Measurements from ENCODE around the gene SNAI1. TPM values are rescaled to one million over a fixed set of nuclear protein-coding genes. Genes with fewer than 3 reads are reported as not detected.

The SNAI1 gene
- total and polyA plus RNA-seq, 12 donors = 0.28 to 13.2 (median 8.4) TPM

DNA sequence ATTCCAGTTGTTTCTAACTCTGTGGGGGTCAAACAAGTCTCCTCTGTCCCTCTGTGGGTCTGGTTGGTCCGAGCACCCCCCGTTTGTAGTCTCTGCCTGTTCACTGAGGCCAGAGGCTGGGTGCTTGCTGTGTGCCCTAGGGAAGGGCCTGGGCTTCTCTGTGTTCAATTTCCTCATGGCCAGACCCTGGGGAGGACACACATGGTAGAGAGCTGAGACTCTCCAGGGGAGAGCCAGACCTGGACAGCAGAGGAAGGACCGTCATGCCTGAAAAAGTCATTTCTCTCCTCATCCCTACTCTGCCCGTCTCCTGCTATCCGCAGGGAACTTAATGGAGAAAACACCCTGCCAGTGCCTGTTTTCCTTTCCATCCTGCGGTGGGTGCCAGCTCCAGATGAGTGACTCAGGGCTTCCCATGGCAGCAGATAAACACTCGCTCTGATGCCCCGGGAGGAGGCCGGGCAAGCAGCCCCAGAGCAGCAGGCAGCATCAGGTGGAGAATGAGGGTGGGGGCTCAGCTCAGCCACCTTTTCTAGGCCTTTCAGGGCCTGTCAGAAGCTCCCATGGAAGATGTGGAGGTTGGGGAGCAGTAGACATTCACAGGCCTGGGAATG, 51.9 kb downstream of the SNAI1 start:
- Histone ChIP-seq H3K9me3 (replicated peaks in 1 of 3) (no peaks in the 10 kb centered on the region), H3K4me3 (no peak overlapping the region), H3K36me3 (replicated peaks in 1 of 2) (no peaks in the 10 kb centered on the region), H3K27me3 (no peaks in the 10 kb centered on the region), H3K27ac (peak overlapping the region in 2 of 5 donors; percentile 35 to 92), H3K4me1 (replicated peaks in 1 of 2) (peaks cover 9 to 34% of the 10 kb centered on the region in 2 donors)
- 58 to 78% (median 64%) methylated on average over 4 to 9 of the region's 9 CpGs for WGBS, 4 donors
- intact Hi-C loops (cut with DNase I) = no loop called here
- peak in 6 of 7 donors; percentile 58 to 85 (median 70) for DNase-seq
- no peak for TF ChIP-seq POLR2A (IDR thresholded peaks at IDR 0.05)
- TF ChIP-seq, protein P1, sequence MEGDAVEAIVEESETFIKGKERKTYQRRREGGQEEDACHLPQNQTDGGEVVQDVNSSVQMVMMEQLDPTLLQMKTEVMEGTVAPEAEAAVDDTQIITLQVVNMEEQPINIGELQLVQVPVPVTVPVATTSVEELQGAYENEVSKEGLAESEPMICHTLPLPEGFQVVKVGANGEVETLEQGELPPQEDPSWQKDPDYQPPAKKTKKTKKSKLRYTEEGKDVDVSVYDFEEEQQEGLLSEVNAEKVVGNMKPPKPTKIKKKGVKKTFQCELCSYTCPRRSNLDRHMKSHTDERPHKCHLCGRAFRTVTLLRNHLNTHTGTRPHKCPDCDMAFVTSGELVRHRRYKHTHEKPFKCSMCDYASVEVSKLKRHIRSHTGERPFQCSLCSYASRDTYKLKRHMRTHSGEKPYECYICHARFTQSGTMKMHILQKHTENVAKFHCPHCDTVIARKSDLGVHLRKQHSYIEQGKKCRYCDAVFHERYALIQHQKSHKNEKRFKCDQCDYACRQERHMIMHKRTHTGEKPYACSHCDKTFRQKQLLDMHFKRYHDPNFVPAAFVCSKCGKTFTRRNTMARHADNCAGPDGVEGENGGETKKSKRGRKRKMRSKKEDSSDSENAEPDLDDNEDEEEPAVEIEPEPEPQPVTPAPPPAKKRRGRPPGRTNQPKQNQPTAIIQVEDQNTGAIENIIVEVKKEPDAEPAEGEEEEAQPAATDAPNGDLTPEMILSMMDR (IDR thresholded peaks at IDR 0.05) = no peak

DNA sequence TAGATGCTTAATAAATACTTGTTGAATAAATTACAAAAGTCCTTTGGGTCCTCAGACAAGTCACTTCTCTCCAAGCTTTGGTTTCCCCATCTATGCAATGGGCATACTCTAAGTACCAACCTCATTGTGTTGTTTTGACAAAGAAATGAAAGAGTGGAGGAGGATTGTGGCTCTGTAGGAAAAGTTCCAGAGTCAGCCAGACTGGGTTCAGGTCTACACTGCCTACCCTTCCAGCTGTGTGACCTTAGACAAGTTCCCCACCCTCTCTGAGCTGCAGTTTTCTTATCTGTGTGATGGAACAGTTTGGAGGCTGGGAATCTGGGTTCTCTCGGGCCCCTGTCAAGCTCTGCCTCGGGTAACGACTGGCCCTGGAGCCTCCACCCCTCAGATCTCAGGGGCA, 53.9 kb downstream of the SNAI1 start:
- intact Hi-C loops (cut with DNase I) = no loop called here
- no peak for TF ChIP-seq POLR2A (IDR thresholded peaks at IDR 0.05)
- TF ChIP-seq, protein P1 (IDR thresholded peaks at IDR 0.05) = no peak
- H3K36me3 ChIP-seq (replicated peaks in 1 of 2) = no peaks in the 10 kb centered on the region

DNA sequence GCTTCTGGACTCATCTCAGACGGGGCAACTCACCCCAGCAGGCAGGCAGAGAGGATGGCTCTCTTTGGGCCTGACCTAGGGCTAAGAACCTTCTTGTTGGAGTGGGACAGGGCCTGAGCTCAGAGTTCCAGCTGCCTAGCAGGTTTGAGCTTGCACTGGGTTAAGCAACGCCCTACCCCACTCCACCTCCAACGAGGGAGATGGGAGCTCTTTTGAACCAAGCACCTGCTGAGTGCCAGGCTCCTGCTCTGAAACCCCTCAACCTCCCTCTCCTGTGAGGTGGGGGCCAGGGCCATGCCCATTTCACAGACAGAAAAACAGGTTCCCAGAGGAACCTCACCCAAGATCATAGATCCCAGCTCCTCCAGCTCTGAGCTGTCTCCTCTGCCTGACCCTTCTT, 54.3 kb downstream of the SNAI1 start:
- Histone ChIP-seq H3K36me3 (replicated peaks in 1 of 2) (no peaks in the 10 kb centered on the region), H3K4me1 (replicated peaks in 1 of 2) (peaks cover 0 to 15% of the 10 kb centered on the region in 2 donors), H3K27ac (no peak overlapping the region), H3K27me3 (no peaks in the 10 kb centered on the region), H3K4me3 (no peak overlapping the region), H3K9me3 (replicated peaks in 1 of 3) (no peaks in the 10 kb centered on the region)
- 84 to 92% (median 90%) methylated on average over 3 of the region's 3 CpGs; no CpG with 5 or more reads in 1 of the 4 donors for WGBS, 4 donors
- no peak for TF ChIP-seq POLR2A (IDR thresholded peaks at IDR 0.05)
- TF ChIP-seq, protein P1 (IDR thresholded peaks at IDR 0.05) = no peak
- no peak for DNase-seq
- intact Hi-C loops (cut with DNase I) = no loop called here

More for the DNA sequence above, 53.9 kb downstream of the SNAI1 start:
- no peaks in the 10 kb centered on the region for H3K27me3 ChIP-seq
- no peaks in the 10 kb centered on the region for H3K9me3 ChIP-seq (replicated peaks in 1 of 3)
- H3K4me1 ChIP-seq (replicated peaks in 1 of 2) = peaks cover 0 to 15% of the 10 kb centered on the region in 2 donors
- no peak overlapping the region for H3K4me3 ChIP-seq
- H3K27ac ChIP-seq = no peak overlapping the region
- DNase-seq = no peak
- 86 to 100% (median 100%) methylated on average over 2 to 3 of the region's 3 CpGs; no CpG with 5 or more reads in 1 of the 4 donors for WGBS, 4 donors

DNA sequence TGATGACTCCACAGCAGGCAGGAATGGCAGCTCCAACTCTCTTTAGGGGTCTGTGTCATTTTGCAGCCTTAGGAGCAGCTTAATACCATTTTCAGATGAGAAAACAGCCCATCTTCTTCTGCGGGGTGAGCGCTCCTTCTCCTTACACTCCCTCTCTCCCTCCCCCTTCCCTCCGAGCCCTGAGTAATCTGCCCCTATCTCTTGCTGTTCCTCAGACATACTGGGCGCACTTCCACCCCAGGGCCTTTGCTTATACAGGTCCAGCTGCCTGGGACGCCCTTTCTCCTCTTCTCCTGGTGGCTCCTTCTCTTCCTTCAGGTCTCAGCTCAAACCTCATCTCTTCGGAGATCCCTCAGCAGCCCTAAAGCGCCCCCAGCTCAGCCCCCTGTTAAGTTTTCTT, 54.8 kb downstream of the SNAI1 start:
- Histone ChIP-seq H3K9me3 (replicated peaks in 1 of 3) (no peaks in the 10 kb centered on the region), H3K27me3 (no peaks in the 10 kb centered on the region), H3K27ac (no peak overlapping the region), H3K4me3 (no peak overlapping the region), H3K4me1 (replicated peaks in 1 of 2) (peaks cover 0 to 15% of the 10 kb centered on the region in 2 donors), H3K36me3 (replicated peaks in 1 of 2) (no peaks in the 10 kb centered on the region)
- WGBS, 4 donors = 73 to 88% (median 83%) methylated on average over 7 of the region's 7 CpGs
- DNase-seq = no peak
- intact Hi-C loops (cut with DNase I) = no loop called here
- TF ChIP-seq, protein P1 (IDR thresholded peaks at IDR 0.05) = no peak
- no peak for TF ChIP-seq POLR2A (IDR thresholded peaks at IDR 0.05)
